ENCODE data around the gene H6PD. TPM values are rescaled to one million over a fixed set of nuclear protein-coding genes. Genes with fewer than 3 reads are reported as not detected.

H6PD gene
- total RNA-seq, 2 donors from 2014 or later, result 4.4 to 16.2 TPM

- no peak overlapping the region for H3K27ac Mint-ChIP-seq
- DNase-seq (ENCODE audit: low spot score in 2 of 2), result no peak
- no peaks in the 10 kb centered on the region for H3K9me3 Mint-ChIP-seq
- ATAC-seq, result no peak
- H3K36me3 Mint-ChIP-seq, result no peaks in the 10 kb centered on the region
Observed at GRCh38 chr1:9246841-9247785, 12.5 kb downstream of the H6PD start.

GRCh38 chr1:9247894-9248293 is 13.3 kb downstream of the H6PD start:
- Mint-ChIP-seq H3K27ac (no peak overlapping the region), H3K36me3 (no peaks in the 10 kb centered on the region)
- ATAC-seq, result no peak

GRCh38 chr1:9248341-9249262 is 14.0 kb downstream of the H6PD start:
- Mint-ChIP-seq H3K36me3 (no peaks in the 10 kb centered on the region), H3K27ac (peak overlapping the region; percentile 62 to 73), H3K9me3 (no peaks in the 10 kb centered on the region)
- ATAC-seq (no peak), DNase-seq (ENCODE audit: low spot score in 2 of 2) (no peak)

More at GRCh38 chr1:9247894-9248293, 13.3 kb downstream of the H6PD start:
- no peaks in the 10 kb centered on the region for H3K9me3 Mint-ChIP-seq
- no peak for DNase-seq (ENCODE audit: low spot score in 2 of 2)

GRCh38 chr1:9249263-9249533 is 14.6 kb downstream of the H6PD start:
- Mint-ChIP-seq H3K36me3 (no peaks in the 10 kb centered on the region), H3K9me3 (no peaks in the 10 kb centered on the region), H3K27ac (peak overlapping the region; percentile 39 to 62)
- no peak for DNase-seq (ENCODE audit: low spot score in 2 of 2)
- no peak for ATAC-seq

- peak; percentile 69 to 70 for ATAC-seq
- DNase-seq (ENCODE audit: low spot score in 2 of 2), result peak in 1 of 2 donors; percentile 49
- H3K27ac Mint-ChIP-seq, result peak overlapping the region in 1 of 2 donors; percentile 62
- no peaks in the 10 kb centered on the region for H3K9me3 Mint-ChIP-seq
- H3K36me3 Mint-ChIP-seq, result no peaks in the 10 kb centered on the region
Observed at GRCh38 chr1:9249534-9250410, 15.2 kb downstream of the H6PD start.

GRCh38 chr1:9250411-9251381 is 16.1 kb downstream of the H6PD start:
- Mint-ChIP-seq H3K9me3 (no peaks in the 10 kb centered on the region), H3K36me3 (no peaks in the 10 kb centered on the region), H3K27ac (no peak overlapping the region)
- peak in 1 of 2 donors; percentile 28 for ATAC-seq
- DNase-seq (ENCODE audit: low spot score in 2 of 2), result no peak

- H3K9me3 Mint-ChIP-seq, result no peaks in the 10 kb centered on the region
- DNase-seq (ENCODE audit: low spot score in 2 of 2) (no peak), ATAC-seq (no peak)
- no peak overlapping the region for H3K27ac Mint-ChIP-seq
- no peaks in the 10 kb centered on the region for H3K36me3 Mint-ChIP-seq
Observed at GRCh38 chr1:9251501-9251900, 16.9 kb downstream of the H6PD start.

- Mint-ChIP-seq H3K27ac (no peak overlapping the region), H3K36me3 (peaks cover 0 to 6% of the 10 kb centered on the region in 2 donors), H3K9me3 (peaks cover 0 to under 1% of the 10 kb centered on the region in 2 donors)
- ATAC-seq (no peak), DNase-seq (ENCODE audit: low spot score in 2 of 2) (no peak)
Observed at GRCh38 chr1:9253004-9253403, 18.4 kb downstream of the H6PD start.

- H3K36me3 Mint-ChIP-seq, result peaks cover 4 to 12% of the 10 kb centered on the region in 2 donors
- peak overlapping the region in 1 of 2 donors; percentile 44 for H3K27ac Mint-ChIP-seq
- peaks cover 5 to 6% of the 10 kb centered on the region in 2 donors for H3K9me3 Mint-ChIP-seq
- DNase-seq (ENCODE audit: low spot score in 2 of 2) (no peak), ATAC-seq (no peak)
Observed at GRCh38 chr1:9253453-9254105, 19.0 kb downstream of the H6PD start.

GRCh38 chr1:9256332-9256731 is 21.8 kb downstream of the H6PD start:
- DNase-seq (ENCODE audit: low spot score in 2 of 2), result no peak
- peaks cover 18 to 38% of the 10 kb centered on the region in 2 donors for H3K36me3 Mint-ChIP-seq
- peaks cover 22 to 31% of the 10 kb centered on the region in 2 donors for H3K9me3 Mint-ChIP-seq
- H3K27ac Mint-ChIP-seq, result no peak overlapping the region
- no peak for ATAC-seq

GRCh38 chr1:9257851-9258250 is 23.3 kb downstream of the H6PD start:
- ATAC-seq (peak in 1 of 2 donors; percentile 16), DNase-seq (ENCODE audit: low spot score in 2 of 2) (no peak)
- H3K27ac Mint-ChIP-seq, result peak overlapping the region in 1 of 2 donors; percentile 60
- peaks cover 22 to 31% of the 10 kb centered on the region in 2 donors for H3K9me3 Mint-ChIP-seq
- H3K36me3 Mint-ChIP-seq, result peaks cover 18 to 38% of the 10 kb centered on the region in 2 donors

- Mint-ChIP-seq H3K9me3 (peaks cover 22 to 31% of the 10 kb centered on the region in 2 donors), H3K27ac (peak overlapping the region in 1 of 2 donors; percentile 48), H3K36me3 (peaks cover 18 to 38% of the 10 kb centered on the region in 2 donors)
- ATAC-seq, result no peak
- no peak for DNase-seq (ENCODE audit: low spot score in 2 of 2)
Observed at GRCh38 chr1:9258629-9259028, 24.1 kb downstream of the H6PD start.

GRCh38 chr1:9260059-9260766 is 25.6 kb downstream of the H6PD start:
- peak overlapping the region in 1 of 2 donors; percentile 89 for H3K27ac Mint-ChIP-seq
- peaks cover 18 to 38% of the 10 kb centered on the region in 2 donors for H3K36me3 Mint-ChIP-seq
- H3K9me3 Mint-ChIP-seq, result peaks cover 22 to 31% of the 10 kb centered on the region in 2 donors
- ATAC-seq, result peak in 1 of 2 donors; percentile 35
- no peak for DNase-seq (ENCODE audit: low spot score in 2 of 2)

- Mint-ChIP-seq H3K27ac (no peak overlapping the region), H3K36me3 (peaks cover 18 to 38% of the 10 kb centered on the region in 2 donors), H3K9me3 (peaks cover 22 to 31% of the 10 kb centered on the region in 2 donors)
- ATAC-seq (no peak), DNase-seq (ENCODE audit: low spot score in 2 of 2) (no peak)
Observed at GRCh38 chr1:9261496-9261895, 26.9 kb downstream of the H6PD start.

Data from activated naive CD4-positive, alpha-beta T cell treated with anti-CD3 and anti-CD28 coated beads, Interleukin-2, amount 50 U/mL, for 72 hours (primary cell).